Stimulated activated CD4-positive, alpha-beta T cell treated with anti-CD3 and anti-CD28 coated beads, Interleukin-4, amount 100 ng/mL, for 48 hours (primary cell): ENCODE results near the gene LMAN1.

Source experiments
- DNase-seq, 2 donors: peaks; one replicate each; pipeline ENCODE4 v3.0.0-alpha.2; 2020; ENCODE audit warnings: low read depth in 2 of 2

LMAN1 gene

GRCh38 chr18:59360381-59360780 lies 1.3 kb upstream of the LMAN1 start:
- DNase-seq = no peak

- DNase-seq = no peak
These were observed 499 bp upstream of the LMAN1 start for GRCh38 chr18:59359576-59359952.

- no peak for DNase-seq
These were observed 702 bp downstream of the LMAN1 start for GRCh38 chr18:59358414-59358711.

GRCh38 chr18:59357928-59358327 lies 1.1 kb downstream of the LMAN1 start:
- no peak for DNase-seq

GRCh38 chr18:59354731-59355130 lies 4.3 kb downstream of the LMAN1 start:
- DNase-seq = no peak

GRCh38 chr18:59353079-59353680 lies 5.9 kb downstream of the LMAN1 start:
- no peak for DNase-seq

GRCh38 chr18:59352250-59352855 lies 6.7 kb downstream of the LMAN1 start:
- no peak for DNase-seq

- no peak for DNase-seq
These were observed 13.5 kb downstream of the LMAN1 start for GRCh38 chr18:59345556-59345955.

- no peak for DNase-seq
These were observed 14.1 kb downstream of the LMAN1 start for GRCh38 chr18:59344996-59345395.

- DNase-seq = no peak
These were observed 15.1 kb downstream of the LMAN1 start for GRCh38 chr18:59343926-59344325.

GRCh38 chr18:59340817-59341216 lies 18.2 kb downstream of the LMAN1 start:
- no peak for DNase-seq

GRCh38 chr18:59340312-59340711 lies 18.8 kb downstream of the LMAN1 start:
- no peak for DNase-seq

GRCh38 chr18:59332986-59333385 lies 26.1 kb downstream of the LMAN1 start:
- DNase-seq = no peak

GRCh38 chr18:59328683-59329082 lies 30.4 kb downstream of the LMAN1 start:
- DNase-seq = no peak

GRCh38 chr18:59325965-59326364 lies 33.1 kb downstream of the LMAN1 start:
- DNase-seq = no peak

GRCh38 chr18:59324623-59324971 lies 34.5 kb downstream of the LMAN1 start:
- no peak for DNase-seq

GRCh38 chr18:59323931-59324622 lies 35.0 kb downstream of the LMAN1 start:
- DNase-seq = no peak

- DNase-seq = no peak
These were observed 40.5 kb downstream of the LMAN1 start, which contains the start of gene CPLX4 for GRCh38 chr18:59318460-59319050. TSS of gene CPLX4 (minus strand) at chr18:59318649. CDS start at chr18:59318462, 187 bp downstream.

GRCh38 chr18:59311631-59312030 lies 47.4 kb downstream of the LMAN1 start:
- no peak for DNase-seq

- no peak for DNase-seq
These were observed 50.2 kb downstream of the LMAN1 start for GRCh38 chr18:59308938-59309260.

GRCh38 chr18:59308248-59308937 lies 50.7 kb downstream of the LMAN1 start:
- DNase-seq = peak; percentile 64 to 68

- no peak for DNase-seq
These were observed 52.4 kb downstream of the LMAN1 start for GRCh38 chr18:59306640-59307039.

- DNase-seq = no peak
These were observed 53.8 kb downstream of the LMAN1 start for GRCh38 chr18:59305295-59305694.
